ENCODE results near the gene NPBWR2. TPM values are rescaled to one million over a fixed set of nuclear protein-coding genes. Genes with fewer than 3 reads are reported as not detected.

NPBWR2 gene
- total RNA-seq, 1 donor from 2014 or later: not detected

DNA sequence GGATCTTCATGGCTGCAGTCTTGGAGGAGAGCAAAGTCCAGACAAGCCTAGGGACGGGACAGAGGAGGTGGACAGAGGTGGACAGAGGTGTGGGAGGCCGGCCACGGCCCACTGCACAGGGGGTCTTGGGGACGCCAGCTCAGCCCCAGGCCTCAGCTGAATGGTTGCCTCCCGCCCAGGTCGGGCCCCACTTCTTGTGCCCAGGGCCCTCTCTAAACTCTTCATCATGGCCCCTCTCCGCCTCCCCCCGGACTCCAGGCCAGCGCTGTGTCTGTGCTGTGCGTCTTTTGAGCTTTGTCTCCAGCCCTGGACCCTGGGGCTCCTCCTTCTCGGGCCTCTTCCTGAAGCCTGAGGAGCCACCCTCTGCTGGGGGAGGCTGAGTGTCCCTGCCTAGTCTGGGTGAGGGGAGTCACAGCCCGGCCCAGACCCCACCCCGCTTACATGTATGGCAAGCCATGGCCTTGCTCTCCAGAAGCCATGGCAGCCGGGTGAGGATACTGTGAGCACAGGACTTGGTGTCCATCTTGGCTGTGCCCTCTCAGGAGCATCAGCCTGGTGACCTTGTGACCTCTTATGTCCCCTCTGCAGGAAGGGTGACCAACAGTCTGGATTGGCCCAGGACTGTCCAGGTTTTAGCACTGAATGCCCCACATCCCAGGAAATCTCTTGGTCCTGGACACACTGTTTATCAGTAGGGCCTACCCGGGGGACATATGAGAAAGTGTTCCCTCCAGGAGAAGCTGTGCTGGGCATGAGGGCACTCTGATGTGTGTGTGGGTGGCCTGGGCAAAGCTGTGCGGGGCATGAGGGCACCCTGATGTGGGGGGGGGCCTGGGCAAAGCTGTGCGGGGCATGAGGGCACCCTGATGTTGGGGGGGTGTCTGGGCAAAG, 9.4 kb upstream of the NPBWR2 start:
- Histone ChIP-seq H3K36me3 (no peaks in the 10 kb centered on the region), H3K27me3 (peaks cover 5% of the 10 kb centered on the region), H3K9me3 (no peaks in the 10 kb centered on the region), H3K4me3 (no peak overlapping the region), H3K27ac (no peak overlapping the region), H3K4me1 (no peaks in the 10 kb centered on the region)
- DNase-seq (peak; percentile 51), ATAC-seq (no peak)
- intact Hi-C loops (cut with DNase I): no loop called here
- TF ChIP-seq CTCF (IDR thresholded peaks at IDR 0.05): no peak

DNA sequence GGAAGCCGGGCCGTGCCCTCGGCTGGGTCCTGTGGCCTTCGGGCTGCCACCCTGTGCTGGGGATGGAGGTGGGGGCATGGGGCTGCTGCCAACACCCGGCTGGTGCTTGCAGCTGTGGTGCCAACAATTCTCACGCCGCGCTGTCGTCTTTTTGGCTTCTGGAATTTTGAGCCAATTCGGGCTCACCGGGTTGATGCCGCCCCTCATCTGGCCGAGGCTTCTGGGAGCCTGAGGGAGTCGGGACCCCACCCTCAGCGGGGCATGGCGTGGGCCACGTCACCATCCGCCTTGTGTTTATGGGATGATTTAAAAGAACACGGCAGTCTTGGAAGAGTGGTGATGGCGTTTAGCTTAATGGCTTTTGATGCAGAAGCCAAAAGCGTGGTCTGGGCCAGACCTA, 8.7 kb upstream of the NPBWR2 start:
- Histone ChIP-seq H3K9me3 (no peaks in the 10 kb centered on the region), H3K27me3 (no peaks in the 10 kb centered on the region), H3K36me3 (no peaks in the 10 kb centered on the region), H3K4me3 (no peak overlapping the region), H3K4me1 (no peaks in the 10 kb centered on the region), H3K27ac (no peak overlapping the region)
- intact Hi-C loops (cut with DNase I): no loop called here
- ATAC-seq (no peak), DNase-seq (peak; percentile 48)
- no peak for TF ChIP-seq CTCF (IDR thresholded peaks at IDR 0.05)

DNA sequence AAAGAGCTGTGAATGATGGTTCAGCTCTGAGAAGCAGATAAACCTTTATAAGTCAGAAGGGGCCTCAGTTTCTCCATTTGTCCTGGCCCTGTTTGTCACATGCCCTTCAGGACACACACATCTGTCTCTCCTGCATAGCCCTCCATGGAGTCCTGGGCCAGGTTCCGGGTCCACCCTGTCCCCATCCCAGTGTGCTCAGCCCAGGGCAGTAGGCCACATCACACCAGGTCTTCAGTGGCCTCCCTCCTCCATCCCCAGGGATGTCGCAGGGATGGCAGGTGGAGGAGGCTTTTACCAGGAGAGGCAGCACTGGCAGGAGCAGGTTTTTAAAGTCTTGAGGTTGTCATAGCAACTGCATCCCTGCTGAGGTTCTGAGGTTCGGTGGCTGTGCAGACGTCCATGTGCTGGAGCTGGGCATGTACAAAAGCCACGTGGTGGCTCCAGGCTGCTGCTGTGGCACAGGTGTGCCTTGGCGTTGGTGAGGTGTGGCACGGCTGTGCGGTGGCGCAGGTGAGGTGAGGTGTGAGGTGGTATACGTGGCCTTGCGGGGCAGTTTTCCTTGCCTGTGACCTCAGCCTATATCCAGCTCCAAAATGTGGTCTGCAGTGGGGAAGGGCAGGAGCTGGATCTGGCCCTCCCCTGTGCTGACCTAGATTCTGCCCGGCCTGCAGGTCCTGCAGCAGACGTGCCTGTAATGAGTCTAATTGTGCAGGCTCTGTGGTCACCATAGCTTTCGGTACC, 8.0 kb upstream of the NPBWR2 start:
- Histone ChIP-seq H3K4me3 (no peak overlapping the region), H3K9me3 (no peaks in the 10 kb centered on the region), H3K4me1 (no peaks in the 10 kb centered on the region), H3K27ac (no peak overlapping the region), H3K27me3 (no peaks in the 10 kb centered on the region), H3K36me3 (no peaks in the 10 kb centered on the region)
- ATAC-seq (no peak), DNase-seq (peak; percentile 45)
- intact Hi-C loops (cut with DNase I): no loop called here
- no peak for TF ChIP-seq CTCF (IDR thresholded peaks at IDR 0.05)

- H3K9me3 ChIP-seq: no peaks in the 10 kb centered on the region
- no peak for ATAC-seq
- no peak for TF ChIP-seq CTCF (IDR thresholded peaks at IDR 0.05)
- no peaks in the 10 kb centered on the region for H3K36me3 ChIP-seq
- no peak overlapping the region for H3K4me3 ChIP-seq
- intact Hi-C loops (cut with DNase I): no loop called here
- H3K27ac ChIP-seq: no peak overlapping the region
- H3K4me1 ChIP-seq: no peaks in the 10 kb centered on the region
- DNase-seq: peak; percentile 56
- no peaks in the 10 kb centered on the region for H3K27me3 ChIP-seq
These were observed 7.1 kb upstream of the NPBWR2 start for GRCh38 chr20:64114356-64114971.

- H3K36me3 ChIP-seq: no peaks in the 10 kb centered on the region
- intact Hi-C loops (cut with DNase I): no loop called here
- DNase-seq (peak; percentile 54), ATAC-seq (no peak)
- no peaks in the 10 kb centered on the region for H3K27me3 ChIP-seq
- no peak overlapping the region for H3K27ac ChIP-seq
- no peaks in the 10 kb centered on the region for H3K9me3 ChIP-seq
- no peaks in the 10 kb centered on the region for H3K4me1 ChIP-seq
- H3K4me3 ChIP-seq: no peak overlapping the region
- TF ChIP-seq CTCF (IDR thresholded peaks at IDR 0.05): no peak
These were observed 6.5 kb upstream of the NPBWR2 start for GRCh38 chr20:64113796-64114355.

Data from upper lobe of right lung (tissue), 1 donor.